ENCODE data around the gene ELMOD2. TPM values are rescaled to one million over a fixed set of nuclear protein-coding genes. Genes with fewer than 3 reads are reported as not detected.

ELMOD2 gene
- total and polyA plus RNA-seq, 2 donors (not counting 1 experiment from before 2014, with no cell fraction given): 20.4 to 25.1 TPM

DNA sequence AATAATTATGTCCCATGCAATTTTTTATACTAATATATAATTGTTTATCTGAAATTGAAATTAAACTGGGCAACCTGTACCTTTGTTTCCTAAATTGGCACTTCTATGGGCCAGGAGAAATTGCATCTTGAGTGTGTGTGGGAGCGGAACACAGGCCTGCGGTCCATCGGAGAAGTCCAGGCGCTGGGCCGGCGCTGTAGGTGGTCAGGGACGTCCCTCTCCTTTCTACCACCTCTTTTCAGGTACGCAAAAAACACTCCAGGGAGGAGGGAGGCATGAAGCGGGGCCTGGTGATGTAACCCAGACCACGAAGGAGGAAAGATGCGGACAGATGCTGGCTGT lies 26.6 kb upstream of the ELMOD2 start:
- Histone ChIP-seq H3K4me3 (replicated peaks in 1 of 4; ENCODE audit: control extremely low read depth in 1 of 4, insufficient read depth in 1 of 4, low read depth in 3 of 4, low read length in 4 of 4) (no peak overlapping the region), H3K79me2 (ENCODE audit: control insufficient read depth, insufficient read depth, low read length) (no peaks in the 10 kb centered on the region), H3K27ac (ENCODE audit: insufficient read depth, low read length) (no peak overlapping the region), H3K9ac (ENCODE audit: insufficient read depth, low read length) (no peak overlapping the region), H3K9me3 (ENCODE audit: control insufficient read depth, insufficient read depth, low read depth, low read length) (no peaks in the 10 kb centered on the region), H3K36me3 (ENCODE audit: control insufficient read depth, insufficient read depth, low read length) (no peaks in the 10 kb centered on the region), H4K20me1 (ENCODE audit: control insufficient read depth, extremely low read depth, insufficient read depth, low read length) (peaks cover 2% of the 10 kb centered on the region), H3K4me1 (ENCODE audit: control insufficient read depth, extremely low read depth, insufficient read depth, low read length) (no peaks in the 10 kb centered on the region), H2AFZ (ENCODE audit: low read length) (no peak overlapping the region), H3K27me3 (ENCODE audit: control insufficient read depth, insufficient read depth, low read length) (peaks cover 33% of the 10 kb centered on the region), H3K4me2 (ENCODE audit: extremely low read depth, insufficient read depth, low read length) (no peak overlapping the region)
- DNase-seq (ENCODE audit: low read depth in 2 of 2): no peak
- TF ChIP-seq, protein P1, sequence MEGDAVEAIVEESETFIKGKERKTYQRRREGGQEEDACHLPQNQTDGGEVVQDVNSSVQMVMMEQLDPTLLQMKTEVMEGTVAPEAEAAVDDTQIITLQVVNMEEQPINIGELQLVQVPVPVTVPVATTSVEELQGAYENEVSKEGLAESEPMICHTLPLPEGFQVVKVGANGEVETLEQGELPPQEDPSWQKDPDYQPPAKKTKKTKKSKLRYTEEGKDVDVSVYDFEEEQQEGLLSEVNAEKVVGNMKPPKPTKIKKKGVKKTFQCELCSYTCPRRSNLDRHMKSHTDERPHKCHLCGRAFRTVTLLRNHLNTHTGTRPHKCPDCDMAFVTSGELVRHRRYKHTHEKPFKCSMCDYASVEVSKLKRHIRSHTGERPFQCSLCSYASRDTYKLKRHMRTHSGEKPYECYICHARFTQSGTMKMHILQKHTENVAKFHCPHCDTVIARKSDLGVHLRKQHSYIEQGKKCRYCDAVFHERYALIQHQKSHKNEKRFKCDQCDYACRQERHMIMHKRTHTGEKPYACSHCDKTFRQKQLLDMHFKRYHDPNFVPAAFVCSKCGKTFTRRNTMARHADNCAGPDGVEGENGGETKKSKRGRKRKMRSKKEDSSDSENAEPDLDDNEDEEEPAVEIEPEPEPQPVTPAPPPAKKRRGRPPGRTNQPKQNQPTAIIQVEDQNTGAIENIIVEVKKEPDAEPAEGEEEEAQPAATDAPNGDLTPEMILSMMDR (conservative IDR thresholded peaks at IDR 0.05 in 1 of 2, IDR thresholded peaks at IDR 0.05 in 1 of 2; ENCODE audit: low read depth in 1 of 2, low read length in 2 of 2): no peak
- TF ChIP-seq EZH2 (IDR thresholded peaks at IDR 0.05; ENCODE audit: low read length, missing control alignments): no peak

DNA sequence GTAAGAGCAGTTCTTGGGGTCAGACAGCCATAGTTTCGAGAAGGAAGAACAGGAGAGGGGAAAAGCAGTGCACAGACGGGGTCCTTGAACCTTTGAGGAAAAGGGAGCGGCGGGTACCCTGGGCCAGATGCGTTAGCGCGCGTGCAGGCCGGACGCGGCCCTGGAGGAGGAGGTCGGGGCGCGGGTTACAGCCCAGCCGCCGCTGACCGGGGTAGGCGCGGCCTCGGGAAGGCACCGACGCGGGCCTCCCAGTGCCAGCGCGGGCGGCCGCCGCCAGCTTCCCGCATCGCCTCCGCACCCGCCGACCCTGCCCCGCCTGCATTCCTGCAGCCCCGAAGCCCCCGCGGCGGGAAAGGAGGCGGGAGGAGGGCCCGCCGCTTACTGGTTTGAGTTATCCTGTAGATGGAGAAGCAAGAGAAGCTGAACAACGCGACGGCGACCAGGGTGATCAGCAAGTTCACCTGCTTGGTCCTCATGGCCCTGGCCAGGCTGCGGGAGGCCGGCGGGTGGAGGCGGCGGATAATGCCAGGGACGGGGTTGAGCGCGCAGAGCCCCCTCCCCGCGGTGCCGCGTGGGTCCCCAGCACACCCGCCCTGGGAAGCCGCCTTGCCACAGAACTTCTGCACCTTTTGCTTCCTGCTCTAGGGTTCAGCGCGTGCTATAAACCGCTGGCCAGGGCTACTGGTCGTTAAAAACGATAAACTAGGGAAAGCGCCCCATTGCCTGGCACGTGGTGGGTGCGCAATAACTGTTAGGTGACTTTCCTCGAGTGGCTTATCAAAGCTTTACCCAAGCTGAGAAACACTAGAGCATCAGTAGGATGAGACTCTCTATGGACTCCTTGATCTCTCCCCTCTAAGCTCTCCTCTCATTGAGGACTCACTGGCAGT lies 26.0 kb upstream of the ELMOD2 start, which contains the start of gene MGAT4D:
Gene MGAT4D (minus strand): TSS at position 547 of the 890 bp plus-strand sequence. CDS start 71 bp downstream, at position 476.
- peaks cover 33% of the 10 kb centered on the region for H3K27me3 ChIP-seq (ENCODE audit: control insufficient read depth, insufficient read depth, low read length)
- H3K4me2 ChIP-seq (ENCODE audit: extremely low read depth, insufficient read depth, low read length): no peak within 1 kb of the TSS
- no peaks in the 10 kb centered on the region for H3K4me1 ChIP-seq (ENCODE audit: control insufficient read depth, extremely low read depth, insufficient read depth, low read length)
- H3K27ac ChIP-seq (ENCODE audit: insufficient read depth, low read length): no peak within 1 kb of the TSS
- H3K4me3 ChIP-seq (replicated peaks in 1 of 4; ENCODE audit: control extremely low read depth in 1 of 4, insufficient read depth in 1 of 4, low read depth in 3 of 4, low read length in 4 of 4): no peak within 1 kb of the TSS
- H3K9me3 ChIP-seq (ENCODE audit: control insufficient read depth, insufficient read depth, low read depth, low read length): no peaks in the 10 kb centered on the region
- TF ChIP-seq, protein P1 (conservative IDR thresholded peaks at IDR 0.05 in 1 of 2, IDR thresholded peaks at IDR 0.05 in 1 of 2; ENCODE audit: low read depth in 1 of 2, low read length in 2 of 2): no peak
- TF ChIP-seq EZH2 (IDR thresholded peaks at IDR 0.05; ENCODE audit: low read length, missing control alignments): peak; percentile 90
- no peaks in the 10 kb centered on the region for H3K79me2 ChIP-seq (ENCODE audit: control insufficient read depth, insufficient read depth, low read length)
- H3K36me3 ChIP-seq (ENCODE audit: control insufficient read depth, insufficient read depth, low read length): no peaks in the 10 kb centered on the region
- no peak within 1 kb of the TSS for H2AFZ ChIP-seq (ENCODE audit: low read length)
- no peak within 1 kb of the TSS for H3K9ac ChIP-seq (ENCODE audit: insufficient read depth, low read length)
- peak in 1 of 2 donors; percentile 6 for DNase-seq (ENCODE audit: low read depth in 2 of 2)
- peaks cover 2% of the 10 kb centered on the region for H4K20me1 ChIP-seq (ENCODE audit: control insufficient read depth, extremely low read depth, insufficient read depth, low read length)

DNA sequence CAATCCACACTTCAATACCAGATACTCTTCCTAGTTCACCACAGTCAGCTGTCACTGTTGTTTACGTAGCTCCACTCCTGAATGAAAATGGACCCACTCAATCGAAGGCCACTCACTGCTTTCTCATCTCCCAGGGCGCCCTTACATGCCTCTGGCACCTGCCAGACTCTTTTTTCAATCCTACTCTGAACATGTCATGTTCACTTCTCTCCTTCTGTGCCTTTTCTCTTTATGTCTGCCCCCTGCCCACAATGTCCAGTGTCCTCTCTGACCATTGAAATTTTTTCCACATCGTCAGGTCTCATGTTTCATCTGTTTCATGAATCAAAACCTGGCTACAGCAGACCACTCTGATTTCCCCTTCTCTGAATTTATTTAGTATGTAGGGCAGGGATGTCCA lies 24.6 kb upstream of the ELMOD2 start:
- TF ChIP-seq, protein P1 (conservative IDR thresholded peaks at IDR 0.05 in 1 of 2, IDR thresholded peaks at IDR 0.05 in 1 of 2; ENCODE audit: low read depth in 1 of 2, low read length in 2 of 2): no peak
- TF ChIP-seq EZH2 (IDR thresholded peaks at IDR 0.05; ENCODE audit: low read length, missing control alignments): no peak
- no peak overlapping the region for H2AFZ ChIP-seq (ENCODE audit: low read length)
- H3K4me2 ChIP-seq (ENCODE audit: extremely low read depth, insufficient read depth, low read length): no peak overlapping the region
- H3K27ac ChIP-seq (ENCODE audit: insufficient read depth, low read length): no peak overlapping the region
- no peak overlapping the region for H3K4me3 ChIP-seq (replicated peaks in 1 of 4; ENCODE audit: control extremely low read depth in 1 of 4, insufficient read depth in 1 of 4, low read depth in 3 of 4, low read length in 4 of 4)
- no peaks in the 10 kb centered on the region for H3K9me3 ChIP-seq (ENCODE audit: control insufficient read depth, insufficient read depth, low read depth, low read length)
- H3K36me3 ChIP-seq (ENCODE audit: control insufficient read depth, insufficient read depth, low read length): no peaks in the 10 kb centered on the region
- no peak for DNase-seq (ENCODE audit: low read depth in 2 of 2)
- peaks cover 33% of the 10 kb centered on the region for H3K27me3 ChIP-seq (ENCODE audit: control insufficient read depth, insufficient read depth, low read length)
- no peak overlapping the region for H3K9ac ChIP-seq (ENCODE audit: insufficient read depth, low read length)
- no peaks in the 10 kb centered on the region for H3K79me2 ChIP-seq (ENCODE audit: control insufficient read depth, insufficient read depth, low read length)
- no peaks in the 10 kb centered on the region for H3K4me1 ChIP-seq (ENCODE audit: control insufficient read depth, extremely low read depth, insufficient read depth, low read length)
- peaks cover 2% of the 10 kb centered on the region for H4K20me1 ChIP-seq (ENCODE audit: control insufficient read depth, extremely low read depth, insufficient read depth, low read length)

Data from fibroblast of lung (primary cell).